Right cardiac atrium (tissue), 5 donors: Measurements from ENCODE around the gene CSE1L. TPM values are rescaled to one million over a fixed set of nuclear protein-coding genes. Genes with fewer than 3 reads are reported as not detected.
"Not testable (repeated sequence)": the region's sequence is repeated elsewhere in the genome, so short reads cannot be mapped to it uniquely, and the experiment has no call there.

Experiments
- ATAC-seq, 2 donors: fragments of 200-7000 bp; cut with Tn5 transposase; one replicate each; pipeline versions ENCODE4 v1.8.0 to v1.9.1; 2020; ENCODE audit warnings: moderate library complexity in 2 of 2, mild to moderate bottlenecking in 1 of 2
- DNase-seq, 3 donors: peaks; one replicate each; pipeline ENCODE4 v3.0.0-alpha.2; 2020
- H3K27ac ChIP-seq: one replicate; pipeline ENCODE4 v1.5.1; 2013; ENCODE audit warnings: mild to moderate bottlenecking, low read length, control low read depth, moderate library complexity
- H3K27me3 ChIP-seq: one replicate; pipeline ENCODE4 v1.6.1; 2013; ENCODE audit not compliant: control insufficient read depth, insufficient read depth
- H3K4me1 ChIP-seq: one replicate; pipeline ENCODE4 v1.6.1; 2013; ENCODE audit warnings: low read length; ENCODE audit not compliant: control insufficient read depth, insufficient read depth
- H3K4me3 ChIP-seq: one replicate; pipeline ENCODE4 v1.5.1; 2013; ENCODE audit warnings: low read length, control low read depth
- H3K9me3 ChIP-seq: one replicate; pipeline ENCODE4 v1.6.1; 2013; ENCODE audit warnings: low read length; ENCODE audit not compliant: control insufficient read depth
- WGBS: extraction: QIAGEN DNeasy Blood & Tissue Kit; methylation state at CpG from one replicate; pipeline ENCODE4 v1.1.7; 2013; 5-methylcytosine and 5-hydroxymethylcytosine counted together
- intact Hi-C, 4 donors: fragments of 100-400 bp; cut with DNase I; formaldehyde crosslinking; loops; one replicate each; pipeline versions ENCODE4 v1.11.0 to v1.14.0; 2022 to 2023
- polyA plus RNA-seq: library from polyadenylated mRNA; stranded (reverse); fragments of 200-250 nt; gene quantifications from one replicate; pipeline ENCODE4 v1.2.3, GENCODE V29; 2013
- total RNA-seq, 4 donors: library from RNA; stranded (reverse); fragmentation: NEBNext Ultra II Directional; extraction: Animal tissue kit (Norgen Biotek cat#: 25700); gene quantifications; one replicate each; pipeline ENCODE4 v1.2.1, GENCODE V29; 2021
- donor health status: healthy with polysubstance abuse.
- donor health status: DM: no; HTN: yes; CAD: no.
- donor health status: DM: no; HTN: no; CAD: no.
- donor health status: DM: no; HTN: yes; CAD: no; lungs with severe emphysema.
- donor health status: DM: yes; HTN: yes; CAD: no.

CSE1L gene
- total and polyA plus RNA-seq, 5 donors, result 24.6 to 39.3 (median 31.4) TPM

- Histone ChIP-seq H3K27ac (no peak overlapping the region), H3K9me3 (no peaks in the 10 kb centered on the region), H3K4me3 (no peak overlapping the region), H3K4me1 (no peaks in the 10 kb centered on the region), H3K27me3 (no peaks in the 10 kb centered on the region)
- no peak for ATAC-seq
- no peak for DNase-seq
- intact Hi-C loops, result no loop called here
- 88% methylated on average over 7 of the region's 7 CpGs for WGBS
Observed at GRCh38 chr20:49103647-49104364, 57.7 kb downstream of the CSE1L start.

GRCh38 chr20:49104365-49104648, 58.2 kb downstream of the CSE1L start:
- DNase-seq (no peak), ATAC-seq (no peak)
- H3K9me3 ChIP-seq, result no peaks in the 10 kb centered on the region
- H3K4me1 ChIP-seq, result no peaks in the 10 kb centered on the region
- WGBS, result 79% methylated on average over 3 of the region's 3 CpGs
- H3K27me3 ChIP-seq, result no peaks in the 10 kb centered on the region
- H3K27ac ChIP-seq, result no peak overlapping the region
- intact Hi-C loops, result no loop called here
- no peak overlapping the region for H3K4me3 ChIP-seq

GRCh38 chr20:49104979-49105547, 59.0 kb downstream of the CSE1L start:
- WGBS, result 96% methylated on average over 11 of the region's 11 CpGs
- ATAC-seq, DNase-seq, H3K9me3 ChIP-seq, H3K27ac ChIP-seq, intact Hi-C loops, H3K27me3 ChIP-seq, H3K4me3 ChIP-seq, H3K4me1 ChIP-seq: not testable (repeated sequence)

- no peak overlapping the region for H3K27ac ChIP-seq
- no peak for ATAC-seq
- intact Hi-C loops, result no loop called here
- no peaks in the 10 kb centered on the region for H3K27me3 ChIP-seq
- H3K4me3 ChIP-seq, result no peak overlapping the region
- no peaks in the 10 kb centered on the region for H3K9me3 ChIP-seq
- no peaks in the 10 kb centered on the region for H3K4me1 ChIP-seq
- 97% methylated on average over 6 of the region's 6 CpGs for WGBS
- no peak for DNase-seq
Observed at GRCh38 chr20:49106328-49106727, 60.2 kb downstream of the CSE1L start.

GRCh38 chr20:49110767-49111694, 64.9 kb downstream of the CSE1L start:
- DNase-seq, result no peak

GRCh38 chr20:49112596-49113274, 66.6 kb downstream of the CSE1L start:
- no peaks in the 10 kb centered on the region for H3K4me1 ChIP-seq
- H3K9me3 ChIP-seq, result no peaks in the 10 kb centered on the region
- no peak overlapping the region for H3K27ac ChIP-seq
- no peak for ATAC-seq
- intact Hi-C loops, result no loop called here
- no peaks in the 10 kb centered on the region for H3K27me3 ChIP-seq
- DNase-seq, result no peak
- H3K4me3 ChIP-seq, result no peak overlapping the region
- WGBS, result 92% methylated on average over 15 of the region's 15 CpGs

More at GRCh38 chr20:49110767-49111694, 64.9 kb downstream of the CSE1L start:
- no peak overlapping the region for H3K4me3 ChIP-seq
- intact Hi-C loops, result no loop called here
- WGBS, result 93% methylated on average over 6 of the region's 6 CpGs
- ATAC-seq, result no peak
- H3K27ac ChIP-seq, result no peak overlapping the region
- H3K9me3 ChIP-seq, result no peaks in the 10 kb centered on the region
- no peaks in the 10 kb centered on the region for H3K4me1 ChIP-seq
- no peaks in the 10 kb centered on the region for H3K27me3 ChIP-seq

GRCh38 chr20:49115564-49115963, 69.5 kb downstream of the CSE1L start:
- Histone ChIP-seq H3K9me3 (no peaks in the 10 kb centered on the region), H3K27ac (no peak overlapping the region), H3K4me3 (no peak overlapping the region), H3K4me1 (no peaks in the 10 kb centered on the region), H3K27me3 (no peaks in the 10 kb centered on the region)
- DNase-seq (no peak), ATAC-seq (no peak)
- intact Hi-C loops, result no loop called here
- WGBS, result 74% methylated on average over 7 of the region's 7 CpGs

- 95% methylated on average over 3 of the region's 3 CpGs for WGBS
- no peak for DNase-seq
- no peaks in the 10 kb centered on the region for H3K9me3 ChIP-seq
- H3K4me3 ChIP-seq, result no peak overlapping the region
- H3K27ac ChIP-seq, result no peak overlapping the region
- ATAC-seq, result no peak
- intact Hi-C loops, result no loop called here
- no peaks in the 10 kb centered on the region for H3K27me3 ChIP-seq
- no peaks in the 10 kb centered on the region for H3K4me1 ChIP-seq
Observed at GRCh38 chr20:49118307-49118706, 72.2 kb downstream of the CSE1L start.

GRCh38 chr20:49119988-49120387, 73.9 kb downstream of the CSE1L start:
- no peak for DNase-seq
- Histone ChIP-seq H3K27me3 (no peaks in the 10 kb centered on the region), H3K4me3 (no peak overlapping the region), H3K4me1 (no peaks in the 10 kb centered on the region), H3K27ac (no peak overlapping the region), H3K9me3 (no peaks in the 10 kb centered on the region)
- WGBS, result 94% methylated on average over 7 of the region's 7 CpGs
- ATAC-seq, result no peak
- intact Hi-C loops, result no loop called here

- ATAC-seq (no peak), DNase-seq (no peak)
- no peak overlapping the region for H3K27ac ChIP-seq
- H3K9me3 ChIP-seq, result no peaks in the 10 kb centered on the region
- intact Hi-C loops, result no loop called here
- H3K4me1 ChIP-seq, result no peaks in the 10 kb centered on the region
- no peak overlapping the region for H3K4me3 ChIP-seq
- WGBS, result 92% methylated on average over 13 of the region's 13 CpGs
- H3K27me3 ChIP-seq, result no peaks in the 10 kb centered on the region
Observed at GRCh38 chr20:49122920-49123319, 76.8 kb downstream of the CSE1L start.

GRCh38 chr20:49123982-49124381, 77.9 kb downstream of the CSE1L start:
- DNase-seq (no peak), ATAC-seq (peak in 1 of 2 donors; percentile 22)
- Histone ChIP-seq H3K4me1 (no peaks in the 10 kb centered on the region), H3K27ac (no peak overlapping the region), H3K9me3 (no peaks in the 10 kb centered on the region), H3K4me3 (no peak overlapping the region), H3K27me3 (no peaks in the 10 kb centered on the region)
- 97% methylated on average over 10 of the region's 10 CpGs for WGBS
- intact Hi-C loops, result no loop called here
